Stimulated activated naive CD4-positive, alpha-beta T cell treated with Interleukin-2 at 50 U/mL for 16 hours (primary cell): Measurements from ENCODE around the gene THSD4.
"Not testable (repeated sequence)": the region's sequence is repeated elsewhere in the genome, so short reads cannot be mapped to it uniquely, and the experiment has no call there.

Source experiments
- DNase-seq: peaks from one replicate; lab custom pipeline; 2025; lab: John Stamatoyannopoulos, UW

The THSD4 gene

GRCh38 chr15:71723344-71723743 is 608.1 kb downstream of the THSD4 start:
- no peak for DNase-seq

- not testable (repeated sequence) for DNase-seq
Measured at GRCh38 chr15:71725207-71725955, 610.1 kb downstream of the THSD4 start.

GRCh38 chr15:71728881-71729280 is 613.6 kb downstream of the THSD4 start:
- DNase-seq: no peak

- no peak for DNase-seq
Measured at GRCh38 chr15:71729319-71729718, 614.0 kb downstream of the THSD4 start.

GRCh38 chr15:71730277-71731144 is 615.2 kb downstream of the THSD4 start:
- DNase-seq: no peak

DNA sequence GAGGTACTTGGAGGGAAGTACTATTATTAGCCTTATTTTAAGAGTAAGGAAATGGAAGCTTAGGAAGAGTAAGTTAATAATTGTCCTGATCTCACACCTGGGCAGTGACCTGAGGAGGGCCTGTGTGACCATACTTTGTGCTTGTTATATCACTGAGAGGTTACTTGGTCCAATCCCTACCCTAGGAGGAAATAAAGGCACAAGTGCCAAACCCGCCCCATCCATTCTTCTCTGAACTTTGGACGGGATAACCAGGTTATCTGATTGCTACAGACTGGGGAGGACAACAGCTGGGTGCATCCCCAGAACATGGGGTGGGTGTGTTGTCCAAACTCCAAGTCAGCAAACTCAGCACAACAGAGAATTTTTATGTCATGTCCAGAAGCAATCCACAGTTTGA is 617.4 kb downstream of the THSD4 start:
- DNase-seq: no peak

- DNase-seq: no peak
Measured at GRCh38 chr15:71733122-71733521, 617.9 kb downstream of the THSD4 start.

GRCh38 chr15:71734709-71735384 is 619.6 kb downstream of the THSD4 start:
- DNase-seq: no peak

DNA sequence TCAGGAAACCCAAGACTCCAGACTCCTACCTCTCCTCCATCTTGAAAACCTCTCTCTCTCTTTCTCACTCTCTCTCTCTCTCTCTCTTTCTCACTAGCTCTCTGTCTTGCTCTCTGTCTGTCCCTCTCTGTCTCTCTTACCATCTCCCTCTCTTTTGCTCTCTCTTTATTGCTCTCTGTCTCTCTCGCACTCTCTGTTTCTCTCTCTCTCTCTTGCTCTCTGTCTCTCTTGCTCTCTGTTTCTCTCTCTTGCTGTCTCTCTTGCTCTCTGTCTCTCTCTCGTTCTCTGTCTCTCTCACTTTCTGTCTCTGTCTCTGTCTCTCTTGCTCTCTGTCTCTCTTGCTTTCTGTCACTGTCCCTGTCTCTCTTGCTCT is 620.1 kb downstream of the THSD4 start:
- DNase-seq: no peak

DNA sequence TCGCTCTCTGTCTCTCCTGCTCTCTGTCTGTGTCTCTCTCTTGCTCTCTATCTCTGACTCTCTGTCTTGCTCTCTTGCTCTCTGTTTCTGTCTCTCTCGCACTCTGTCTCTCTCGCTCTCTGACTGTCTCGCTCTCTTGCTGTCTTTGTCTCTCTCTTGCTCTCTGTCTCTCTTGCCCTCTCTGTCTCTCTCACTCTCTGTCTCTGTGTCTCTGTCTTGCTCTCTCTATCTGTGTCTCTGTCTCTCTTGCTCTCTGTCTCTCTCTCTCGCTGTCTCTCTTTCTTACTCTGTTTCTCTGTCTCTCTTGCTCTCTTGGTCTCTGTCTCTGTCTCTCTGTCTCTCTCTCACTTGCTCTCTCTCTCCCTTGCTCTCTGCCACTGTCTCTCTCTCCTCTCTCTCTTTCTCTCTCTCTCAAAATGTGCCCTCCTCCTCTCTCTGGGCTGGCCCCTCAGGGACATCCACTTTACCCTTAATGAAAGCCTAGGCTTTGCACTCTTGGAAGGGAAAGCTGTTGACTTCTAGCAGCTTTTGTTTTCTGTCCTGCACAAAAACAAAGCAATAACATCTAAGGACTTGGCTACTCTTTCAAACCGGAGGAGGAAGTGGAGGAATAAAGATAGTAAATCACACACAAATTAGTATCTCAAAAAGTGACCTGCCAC is 621.1 kb downstream of the THSD4 start:
- no peak for DNase-seq

DNA sequence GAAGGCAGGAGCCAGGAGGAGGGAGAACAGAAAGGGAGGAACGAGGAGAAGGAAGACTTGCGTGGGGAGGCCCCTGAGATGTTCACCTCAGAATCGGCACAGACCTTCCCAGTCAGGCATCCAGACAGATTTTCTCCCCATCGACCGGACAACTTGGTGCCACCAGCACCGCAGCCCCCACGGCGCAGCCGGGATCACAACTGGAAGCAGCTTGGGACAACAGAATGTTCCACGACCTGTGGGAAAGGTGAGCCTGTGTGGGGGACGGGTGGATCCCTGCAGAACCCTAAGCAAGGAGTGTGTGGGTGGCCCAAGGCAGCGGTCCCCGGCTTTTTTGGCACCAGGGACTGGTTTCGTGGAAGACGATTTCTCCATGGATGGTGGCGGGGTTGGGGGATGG is 622.5 kb downstream of the THSD4 start:
- DNase-seq: no peak

GRCh38 chr15:71739355-71739754 is 624.1 kb downstream of the THSD4 start:
- DNase-seq: no peak

GRCh38 chr15:71742964-71743363 is 627.7 kb downstream of the THSD4 start:
- DNase-seq: no peak

- DNase-seq: peak; percentile 25
Measured at GRCh38 chr15:71743861-71744382, 628.7 kb downstream of the THSD4 start.

- DNase-seq: no peak
Measured at GRCh38 chr15:71746719-71747118, 631.4 kb downstream of the THSD4 start.

DNA sequence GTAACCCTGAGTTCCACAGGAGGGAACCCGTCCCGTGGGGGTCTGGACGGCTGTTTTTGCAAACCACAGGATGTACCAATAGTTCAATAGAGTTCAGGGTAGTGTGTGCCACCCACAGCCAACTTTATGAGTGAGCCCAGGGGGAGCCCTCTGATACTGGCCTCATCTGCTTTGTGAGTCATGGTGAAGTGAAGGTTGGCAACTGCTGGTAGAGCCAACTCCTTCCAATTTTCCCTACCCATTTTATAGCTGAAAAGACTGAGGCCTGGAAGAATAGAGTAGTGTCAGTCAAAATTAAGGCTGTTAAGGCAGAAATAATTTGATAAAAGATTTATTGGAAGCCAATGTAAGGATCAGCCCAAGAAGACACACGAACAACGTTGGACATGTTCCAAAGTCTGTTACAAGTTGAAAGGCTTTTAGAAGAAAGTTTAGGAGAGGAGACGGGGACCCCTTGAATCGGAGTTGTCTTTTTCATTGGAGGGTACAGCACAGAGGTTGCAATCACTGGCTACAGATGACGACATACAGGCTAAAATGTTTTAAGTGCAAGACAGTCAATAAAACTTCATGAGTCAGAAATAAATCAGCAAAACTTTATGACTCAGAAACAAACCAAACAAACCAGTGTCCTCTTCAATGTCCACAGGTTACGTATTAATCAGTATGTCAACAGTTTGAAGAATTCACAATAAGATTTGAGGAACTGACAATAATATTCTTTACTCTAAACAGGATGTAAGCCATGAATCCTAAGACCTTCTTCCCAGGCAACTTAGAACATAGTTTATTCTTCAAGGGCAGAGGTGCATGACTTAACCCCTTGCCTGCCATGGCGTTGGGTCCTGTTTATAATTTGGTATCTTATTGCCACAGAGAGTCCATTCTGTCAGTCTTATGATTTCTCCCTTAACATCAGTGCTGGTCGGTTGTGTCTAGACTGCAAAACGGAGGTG is 632.1 kb downstream of the THSD4 start:
- no peak for DNase-seq

DNA sequence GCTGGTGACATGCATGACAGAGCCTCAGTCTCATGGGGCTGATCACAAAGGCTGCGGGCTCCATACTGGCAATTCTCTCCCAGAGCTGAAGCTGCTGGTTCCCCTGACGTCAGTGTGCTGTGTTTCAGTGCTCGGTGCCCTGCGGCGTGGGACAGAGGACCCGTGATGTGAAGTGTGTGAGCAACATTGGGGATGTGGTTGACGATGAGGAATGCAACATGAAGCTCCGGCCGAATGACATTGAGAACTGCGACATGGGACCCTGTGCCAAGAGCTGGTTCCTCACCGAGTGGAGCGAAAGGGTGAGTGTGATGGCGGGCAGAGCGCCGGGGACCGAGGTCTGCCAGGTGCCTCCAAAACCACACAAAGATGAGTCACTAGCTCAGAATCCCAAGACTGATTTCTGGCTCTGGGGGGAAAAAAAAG is 633.0 kb downstream of the THSD4 start:
- DNase-seq: no peak

DNA sequence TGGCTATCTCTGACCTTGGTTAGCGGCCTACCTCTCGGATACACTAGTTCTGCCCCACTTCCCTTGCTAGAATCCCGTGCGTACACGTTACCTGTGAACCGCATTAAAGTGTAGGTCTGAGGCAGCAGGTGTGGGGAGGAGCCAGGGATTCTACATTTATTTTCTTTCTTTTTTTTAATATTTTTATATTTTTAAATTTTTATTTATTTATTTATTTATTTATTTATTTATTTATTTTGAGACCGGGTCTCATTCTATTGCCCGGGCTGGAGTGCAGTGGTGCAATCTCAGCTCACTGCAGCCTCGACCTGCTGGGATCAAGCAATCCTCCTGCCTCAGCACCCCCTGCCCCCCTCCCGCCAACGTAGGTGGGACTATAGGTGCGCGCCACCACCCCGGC is 634.2 kb downstream of the THSD4 start:
- DNase-seq: no peak

DNA sequence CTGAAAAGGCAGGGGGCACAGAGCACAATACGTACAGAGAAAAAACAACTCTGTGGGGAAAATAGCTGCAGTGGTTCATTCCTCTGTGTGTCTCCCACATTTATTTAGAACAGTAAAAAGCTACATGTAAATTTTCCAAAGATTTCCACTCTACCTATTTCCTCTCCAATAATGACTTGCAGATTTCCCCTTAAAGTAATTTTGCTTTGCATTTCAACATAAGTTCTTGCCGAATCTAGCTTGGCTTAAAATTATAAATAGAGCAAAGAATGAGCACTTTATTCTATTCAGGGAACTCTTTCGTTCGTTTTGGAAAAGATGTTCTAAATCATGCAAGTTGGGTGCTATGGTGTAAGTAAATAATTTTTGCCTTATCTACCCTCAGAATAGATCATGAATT is 636.9 kb downstream of the THSD4 start:
- DNase-seq: no peak

- no peak for DNase-seq
Measured at GRCh38 chr15:71752604-71753289, 637.5 kb downstream of the THSD4 start.
